D721Med (cell line): ENCODE results near the gene SACS.

ENCODE experiments used
- DNase-seq: peaks from one replicate; pipeline ENCODE4 v3.0.0; 2011; ENCODE audit warnings: low spot score; ENCODE audit not compliant: insufficient read length
- FAIRE-seq: peaks from 2 replicates; lab custom pipeline; 2011; peaks lifted over from hg19 to GRCh38; lab: Jason Lieb, UNC
- CTCF ChIP-seq: IDR thresholded peaks from 2 replicates; pipeline ENCODE4 v1.5.1; 2012; ENCODE audit warnings: mild to moderate bottlenecking, control low read depth; ENCODE audit not compliant: insufficient read depth; ENCODE audit errors: missing control alignments

Gene SACS

DNA sequence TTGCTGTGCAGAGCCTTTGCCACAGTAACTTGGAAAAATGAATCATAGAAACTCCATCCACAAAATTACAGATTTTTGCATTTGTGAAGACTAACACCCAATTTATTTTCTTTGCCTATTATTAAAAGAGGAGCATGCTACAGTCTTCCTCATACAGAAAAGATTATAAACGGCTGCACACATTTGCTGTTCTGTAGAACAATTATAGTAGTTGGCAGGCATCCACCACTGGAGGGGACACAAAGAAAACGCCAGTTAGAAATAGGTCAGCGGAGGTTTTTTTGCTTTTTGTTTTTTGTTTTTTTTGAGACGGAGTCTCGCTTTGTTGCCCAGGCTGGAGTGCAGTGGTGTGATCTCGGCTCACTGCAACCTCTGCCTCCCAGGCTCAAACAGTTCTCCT lies 51.6 kb downstream of the SACS start:
- no peak for FAIRE-seq
- no peak for TF ChIP-seq CTCF
- DNase-seq = no peak

GRCh38 chr13:23380534-23380933 lies 53.0 kb downstream of the SACS start:
- no peak for DNase-seq
- no peak for FAIRE-seq
- TF ChIP-seq CTCF = no peak

GRCh38 chr13:23377983-23378632 lies 55.4 kb downstream of the SACS start:
- DNase-seq (no peak), FAIRE-seq (no peak)

DNA sequence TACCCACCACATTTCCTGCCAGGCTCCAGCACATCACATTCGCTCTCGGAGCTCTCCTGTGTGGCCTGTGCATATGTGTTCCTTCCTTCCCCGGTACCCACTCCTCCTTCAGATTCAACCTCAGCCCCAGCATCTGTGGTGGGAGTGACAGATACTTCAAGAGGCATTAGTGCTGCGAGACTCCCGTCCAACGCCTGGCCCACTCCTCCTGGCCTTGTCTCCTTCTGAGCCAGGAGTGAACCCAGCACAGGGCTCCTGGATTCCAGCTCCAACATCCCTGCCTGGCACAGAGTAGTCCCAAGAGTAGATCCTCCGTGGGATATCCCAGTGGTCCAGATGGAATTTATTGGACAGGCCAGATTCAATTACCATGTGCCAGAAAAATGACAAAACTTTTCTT lies 55.9 kb downstream of the SACS start:
- FAIRE-seq (no peak), DNase-seq (no peak)
- TF ChIP-seq CTCF = no peak

More at GRCh38 chr13:23377983-23378632, 55.4 kb downstream of the SACS start:
- no peak for TF ChIP-seq CTCF

- FAIRE-seq (no peak), DNase-seq (peak; percentile 91)
- TF ChIP-seq CTCF = no peak
Measured at GRCh38 chr13:23375001-23375971, 58.2 kb downstream of the SACS start.

- FAIRE-seq = no peak
- no peak for DNase-seq
- TF ChIP-seq CTCF = no peak
Measured at GRCh38 chr13:23372264-23372906, 61.1 kb downstream of the SACS start.
